Left lung (tissue), 10 donors: ENCODE data around the gene SUPT3H. TPM values are rescaled to one million over a fixed set of nuclear protein-coding genes. Genes with fewer than 3 reads are reported as not detected.

ENCODE experiments used
- ATAC-seq: fragments of 200-7000 bp; cut with Tn5 transposase; one replicate; pipeline ENCODE4 v1.9.1; 2020; ENCODE audit warnings: moderate library complexity
- DNase-seq, 4 donors: peaks; one replicate each; pipeline ENCODE4 v3.0.0-alpha.2; 2013 to 2020
- H3K27ac ChIP-seq, 2 donors: fragments of 200-600 bp; sonication (generic) in 1 of 2; one replicate each; pipeline versions ENCODE4 v1.5.0 to v1.8.0; 2020 to 2021
- H3K27me3 ChIP-seq, 2 donors: fragments of 200-600 bp; sonication (generic) in 1 of 2; one replicate each; pipeline versions ENCODE4 v1.5.0 to v1.8.0; 2020 to 2021
- H3K36me3 ChIP-seq, 2 donors: fragments of 200-600 bp; sonication (generic) in 1 of 2; one replicate each; pipeline versions ENCODE4 v1.5.0 to v1.8.0; 2020 to 2021
- H3K4me1 ChIP-seq, 2 donors: fragments of 200-600 bp; one replicate each; pipeline ENCODE4 v1.8.0; 2021
- H3K4me3 ChIP-seq, 2 donors: fragments of 200-600 bp; sonication (generic) in 1 of 2; one replicate each; pipeline versions ENCODE4 v1.5.0 to v1.8.0; 2020 to 2021; ENCODE audit warnings: mild to moderate bottlenecking in 1 of 2
- H3K9me3 ChIP-seq, 2 donors: fragments of 200-600 bp; sonication (generic) in 1 of 2; one replicate each; pipeline versions ENCODE4 v1.5.0 to v1.8.0; 2020 to 2021
- CTCF ChIP-seq, 2 donors: fragments of 200-600 bp; sonication (generic) in 1 of 2; IDR thresholded peaks; one replicate each; pipeline versions ENCODE4 v1.5.0 to v1.8.0; 2021; ENCODE audit warnings: antibody characterized with exemption in 2 of 2
- intact Hi-C, 2 donors: fragments of 100-400 bp; cut with DNase I; formaldehyde crosslinking; loops; one replicate each; pipeline versions ENCODE4 v1.11.2 to v1.14.2; 2022
- polyA plus RNA-seq, 6 donors: library from polyadenylated mRNA; unstranded; fragments of 120-200 nt; gene quantifications; one replicate each; pipeline ENCODE4 v1.2.1, GENCODE V29; 2013; ENCODE audit not compliant: insufficient read length in 6 of 6
- total RNA-seq, 2 donors: library from RNA; stranded (reverse); fragmentation: NEBNext Ultra II Directional; extraction: Animal tissue kit (Norgen Biotek cat#: 25700); gene quantifications; one replicate each; pipeline ENCODE4 v1.2.1, GENCODE V29; 2021
- donor health status: DM: no; HTN: yes; CAD: no.
- donor health status: DM: no; HTN: no; CAD: no.

The SUPT3H gene
- total and polyA plus RNA-seq, 8 donors = 4.7 to 33.0 (median 26.2) TPM

GRCh38 chr6:44809258-44809657, 568.5 kb downstream of the SUPT3H start:
- no peak overlapping the region for H3K4me3 ChIP-seq
- H3K27ac ChIP-seq = no peak overlapping the region
- no peaks in the 10 kb centered on the region for H3K4me1 ChIP-seq
- no peaks in the 10 kb centered on the region for H3K36me3 ChIP-seq
- DNase-seq = no peak
- H3K9me3 ChIP-seq = no peaks in the 10 kb centered on the region
- ATAC-seq = no peak
- no peaks in the 10 kb centered on the region for H3K27me3 ChIP-seq
- TF ChIP-seq CTCF (IDR thresholded peaks at IDR 0.05) = no peak
- intact Hi-C loops = no loop called here

GRCh38 chr6:44808148-44808547, 569.6 kb downstream of the SUPT3H start:
- intact Hi-C loops = no loop called here
- no peak for ATAC-seq
- no peak overlapping the region for H3K27ac ChIP-seq

GRCh38 chr6:44806656-44807055, 571.1 kb downstream of the SUPT3H start:
- no peak overlapping the region for H3K4me3 ChIP-seq
- no peaks in the 10 kb centered on the region for H3K4me1 ChIP-seq
- ATAC-seq = no peak
- DNase-seq = no peak
- H3K27me3 ChIP-seq = no peaks in the 10 kb centered on the region
- H3K36me3 ChIP-seq = no peaks in the 10 kb centered on the region
- no peak for TF ChIP-seq CTCF (IDR thresholded peaks at IDR 0.05)
- no peak overlapping the region for H3K27ac ChIP-seq
- H3K9me3 ChIP-seq = no peaks in the 10 kb centered on the region
- intact Hi-C loops = no loop called here

More at GRCh38 chr6:44808148-44808547, 569.6 kb downstream of the SUPT3H start:
- H3K36me3 ChIP-seq = no peaks in the 10 kb centered on the region
- H3K27me3 ChIP-seq = no peaks in the 10 kb centered on the region
- TF ChIP-seq CTCF (IDR thresholded peaks at IDR 0.05) = no peak
- H3K9me3 ChIP-seq = no peaks in the 10 kb centered on the region
- H3K4me3 ChIP-seq = no peak overlapping the region
- no peak for DNase-seq
- H3K4me1 ChIP-seq = no peaks in the 10 kb centered on the region

GRCh38 chr6:44805238-44805846, 572.4 kb downstream of the SUPT3H start:
- no peaks in the 10 kb centered on the region for H3K27me3 ChIP-seq
- H3K27ac ChIP-seq = no peak overlapping the region
- H3K9me3 ChIP-seq = no peaks in the 10 kb centered on the region
- ATAC-seq = peak; percentile 32
- no peaks in the 10 kb centered on the region for H3K4me1 ChIP-seq
- no peaks in the 10 kb centered on the region for H3K36me3 ChIP-seq
- no peak for TF ChIP-seq CTCF (IDR thresholded peaks at IDR 0.05)
- intact Hi-C loops = no loop called here
- H3K4me3 ChIP-seq = no peak overlapping the region
- DNase-seq = no peak

GRCh38 chr6:44804546-44805159, 573.1 kb downstream of the SUPT3H start:
- Histone ChIP-seq H3K4me1 (no peaks in the 10 kb centered on the region), H3K36me3 (no peaks in the 10 kb centered on the region), H3K9me3 (no peaks in the 10 kb centered on the region), H3K27ac (no peak overlapping the region), H3K4me3 (no peak overlapping the region), H3K27me3 (no peaks in the 10 kb centered on the region)
- DNase-seq = peak in 1 of 4 donors; percentile 53
- peak; percentile 24 for ATAC-seq
- TF ChIP-seq CTCF (IDR thresholded peaks at IDR 0.05) = no peak
- intact Hi-C loops = no loop called here
